ENCODE results near the gene RHCG.

RHCG gene

DNA sequence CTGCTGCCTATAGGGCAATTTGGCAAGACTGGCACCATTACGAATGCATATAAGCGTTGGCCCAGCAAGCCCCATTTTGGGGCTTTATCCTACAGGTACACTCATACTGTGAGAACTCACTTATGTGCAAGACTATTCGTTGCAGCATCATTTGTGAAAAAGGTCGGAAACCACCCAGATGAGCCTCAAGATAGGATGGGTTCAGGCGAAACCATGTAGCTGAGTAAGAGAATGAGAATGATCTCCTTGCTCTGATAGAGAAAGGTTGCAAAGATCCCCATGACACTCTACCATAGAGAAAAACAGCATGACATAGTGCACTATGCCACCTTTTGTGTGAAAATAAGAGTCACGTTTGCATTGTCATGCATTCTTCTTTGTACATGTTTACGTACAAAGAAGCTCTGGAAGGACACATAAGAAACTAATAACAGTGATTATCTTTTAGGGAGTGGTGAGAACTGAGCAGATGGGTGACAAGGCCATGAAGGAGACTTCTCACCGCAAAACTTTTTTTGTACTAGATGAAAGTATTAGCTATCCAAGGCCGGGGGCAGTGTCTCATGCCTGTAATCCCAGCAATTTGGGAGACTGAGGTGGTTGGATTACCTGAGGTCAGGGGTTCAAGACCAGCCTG is 50.0 kb downstream of the RHCG start:
- FAIRE-seq, result no peak
- DNase-seq (ENCODE audit: low spot score), result no peak

DNA sequence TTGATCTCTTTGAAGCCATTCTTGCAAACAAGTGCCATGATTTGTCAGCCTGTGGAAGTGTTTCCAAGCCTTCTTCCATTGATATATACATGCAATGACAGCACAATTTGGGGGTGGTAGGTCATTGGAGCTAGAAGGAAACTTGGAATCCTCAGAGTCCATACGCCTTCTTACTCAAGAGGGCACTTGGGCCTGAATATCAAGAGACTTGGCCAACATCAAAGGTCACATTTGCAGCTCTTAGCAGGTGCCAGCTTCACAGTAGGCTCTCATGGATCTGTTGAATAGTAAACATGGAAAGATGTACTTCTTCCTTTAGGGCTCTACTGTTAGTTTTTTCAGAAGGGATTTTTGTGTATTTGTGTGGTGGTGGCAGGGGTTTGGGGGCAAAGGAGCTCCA is 50.9 kb downstream of the RHCG start:
- DNase-seq (ENCODE audit: low spot score), result no peak
- FAIRE-seq, result no peak

DNA sequence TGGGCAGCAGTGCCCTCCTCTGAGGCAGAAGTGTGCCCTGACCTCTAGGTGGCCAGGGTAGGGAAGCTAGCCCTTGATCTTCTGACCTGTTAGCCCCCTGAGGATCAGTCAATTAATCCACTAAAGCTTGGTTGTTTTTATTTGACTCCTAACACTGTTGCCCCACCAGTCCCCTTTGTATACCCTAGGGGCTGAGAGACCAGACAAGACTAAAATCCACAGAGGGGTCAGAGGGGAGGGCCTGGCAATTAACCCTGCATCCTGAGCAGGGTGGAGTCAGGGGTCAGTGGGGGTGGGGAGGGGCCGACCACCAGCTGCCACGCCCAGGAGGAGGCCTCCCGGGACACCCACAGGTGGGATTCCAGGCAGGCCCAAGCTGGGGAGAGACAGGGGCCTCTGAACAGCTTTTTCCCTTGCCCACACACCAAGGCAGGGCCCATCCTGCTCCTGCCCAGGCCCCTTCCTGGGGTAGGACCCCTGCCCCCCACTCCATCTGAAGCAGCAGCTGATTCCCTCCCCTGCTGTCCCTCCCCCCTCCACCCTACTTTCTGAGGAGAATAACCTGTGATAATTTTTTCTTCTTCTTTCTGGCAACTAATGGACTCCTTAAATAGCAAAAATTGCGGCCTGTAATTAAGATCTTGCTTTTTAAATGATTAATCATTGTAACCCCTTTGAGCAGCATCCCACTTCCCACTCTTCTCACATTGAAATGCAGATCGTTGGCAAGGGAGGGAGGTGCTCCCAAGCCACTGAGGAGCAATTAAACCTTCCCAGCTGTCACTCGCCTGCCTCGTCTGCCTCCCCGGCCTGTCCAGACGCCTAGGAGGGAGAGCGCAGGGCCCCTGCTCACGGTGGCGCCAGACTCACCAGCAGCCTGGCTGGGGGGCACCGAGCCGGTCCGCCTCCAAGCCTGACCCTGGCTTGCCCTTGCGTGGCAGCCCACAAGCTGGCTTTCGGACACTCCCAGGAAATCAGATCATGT is 51.9 kb downstream of the RHCG start:
- FAIRE-seq (no peak), DNase-seq (ENCODE audit: low spot score) (no peak)

- DNase-seq (ENCODE audit: low spot score) (no peak), FAIRE-seq (no peak)
Measured at GRCh38 chr15:89443581-89443980, 52.8 kb downstream of the RHCG start.

GRCh38 chr15:89442671-89443307 is 53.6 kb downstream of the RHCG start:
- no peak for DNase-seq (ENCODE audit: low spot score)
- no peak for FAIRE-seq

- DNase-seq (ENCODE audit: low spot score), result no peak
- FAIRE-seq, result no peak
Measured at GRCh38 chr15:89442155-89442554, 54.2 kb downstream of the RHCG start.

- FAIRE-seq (no peak), DNase-seq (ENCODE audit: low spot score) (no peak)
Measured at GRCh38 chr15:89441295-89441812, 55.0 kb downstream of the RHCG start.

DNA sequence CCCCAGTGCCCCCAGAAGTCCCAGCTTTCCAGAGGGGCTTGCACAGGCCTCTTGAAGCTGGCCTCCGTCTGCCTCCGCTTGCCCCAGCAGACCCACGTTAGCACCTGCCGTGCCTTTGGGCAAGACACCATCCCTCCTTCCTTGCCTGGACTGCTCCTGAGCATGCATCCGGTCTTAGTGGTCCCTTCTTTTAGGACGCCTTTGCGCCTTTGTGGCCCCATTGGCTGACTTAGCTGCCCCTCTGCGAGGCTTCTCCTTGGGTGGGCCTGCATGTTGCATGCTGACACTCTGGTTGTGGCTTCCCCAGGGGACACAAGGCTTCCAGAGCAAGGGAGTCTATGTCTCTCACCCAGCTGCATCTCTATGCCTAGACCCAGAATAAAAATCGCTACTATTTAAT is 56.6 kb downstream of the RHCG start:
- FAIRE-seq (no peak), DNase-seq (ENCODE audit: low spot score) (no peak)

DNA sequence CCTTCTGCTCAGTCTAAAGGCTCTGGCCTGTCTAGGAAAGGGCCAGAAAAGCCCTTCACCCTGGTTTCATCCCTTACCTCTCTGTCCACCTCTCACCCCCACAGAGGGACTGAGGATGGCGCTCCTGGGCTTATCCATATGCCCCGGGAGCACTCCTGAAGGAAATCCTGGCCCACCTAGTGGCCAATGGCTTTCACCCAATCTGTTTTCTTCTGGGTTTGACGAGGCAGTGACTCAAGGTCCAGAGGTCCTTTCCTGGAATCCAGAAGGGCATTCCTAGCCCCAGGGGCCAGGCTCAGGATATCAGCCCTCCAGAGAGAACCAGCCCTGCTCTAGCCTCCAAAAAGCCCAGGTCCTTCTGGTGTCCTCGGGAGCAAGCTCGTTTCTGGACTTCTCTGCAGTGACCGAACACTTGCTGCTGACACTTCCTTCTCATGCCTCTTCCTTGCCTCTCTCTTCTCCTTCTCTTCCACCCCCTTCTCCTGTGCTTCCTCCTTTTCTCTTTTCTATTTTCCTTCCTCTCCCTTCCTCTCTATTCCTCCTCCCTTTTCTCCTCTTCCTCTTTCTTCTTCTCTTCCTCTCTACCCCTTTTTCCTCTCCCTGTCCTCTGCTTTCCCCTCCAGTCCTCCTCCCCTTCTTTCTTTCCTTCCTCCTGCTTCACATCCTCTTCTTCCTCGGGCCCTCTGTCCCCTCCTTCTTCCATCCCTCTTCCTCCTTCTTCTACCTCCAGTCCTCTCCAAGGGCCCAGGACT is 59.6 kb downstream of the RHCG start:
- no peak for DNase-seq (ENCODE audit: low spot score)
- FAIRE-seq, result no peak

DNA sequence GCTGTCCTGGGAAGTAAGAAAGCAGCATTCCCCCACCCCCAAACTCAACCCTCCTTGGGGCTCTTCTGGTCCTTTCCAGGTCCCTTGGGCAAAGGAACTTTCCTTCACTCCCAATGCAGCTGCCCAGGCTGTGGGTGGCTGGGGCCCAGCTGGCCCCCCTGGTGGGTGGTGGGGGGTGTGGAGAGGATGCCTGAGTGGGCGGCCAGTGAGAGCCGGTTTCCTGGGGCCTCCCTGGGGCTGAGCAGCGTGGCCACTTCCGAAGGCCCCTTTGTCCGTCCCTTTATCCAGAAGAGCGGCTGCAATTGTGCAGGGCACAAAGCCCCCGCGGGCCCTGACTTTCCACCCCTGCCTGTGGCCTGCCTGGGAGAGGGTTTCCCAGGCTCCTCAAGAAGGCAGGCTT is 61.0 kb downstream of the RHCG start:
- FAIRE-seq, result no peak
- DNase-seq (ENCODE audit: low spot score), result no peak

GRCh38 chr15:89433686-89434085 is 62.7 kb downstream of the RHCG start:
- DNase-seq (ENCODE audit: low spot score) (no peak), FAIRE-seq (no peak)

- peak; percentile 20 for DNase-seq (ENCODE audit: low spot score)
- FAIRE-seq, result no peak
Measured at GRCh38 chr15:89430530-89431341, 65.6 kb downstream of the RHCG start.

- FAIRE-seq, result no peak
- no peak for DNase-seq (ENCODE audit: low spot score)
Measured at GRCh38 chr15:89429986-89430385, 66.4 kb downstream of the RHCG start.

- peak; percentile 3 for DNase-seq (ENCODE audit: low spot score)
- no peak for FAIRE-seq
Measured at GRCh38 chr15:89429023-89429422, 67.4 kb downstream of the RHCG start.

- FAIRE-seq (no peak), DNase-seq (ENCODE audit: low spot score) (no peak)
Measured at GRCh38 chr15:89428246-89428645, 68.1 kb downstream of the RHCG start.

DNA sequence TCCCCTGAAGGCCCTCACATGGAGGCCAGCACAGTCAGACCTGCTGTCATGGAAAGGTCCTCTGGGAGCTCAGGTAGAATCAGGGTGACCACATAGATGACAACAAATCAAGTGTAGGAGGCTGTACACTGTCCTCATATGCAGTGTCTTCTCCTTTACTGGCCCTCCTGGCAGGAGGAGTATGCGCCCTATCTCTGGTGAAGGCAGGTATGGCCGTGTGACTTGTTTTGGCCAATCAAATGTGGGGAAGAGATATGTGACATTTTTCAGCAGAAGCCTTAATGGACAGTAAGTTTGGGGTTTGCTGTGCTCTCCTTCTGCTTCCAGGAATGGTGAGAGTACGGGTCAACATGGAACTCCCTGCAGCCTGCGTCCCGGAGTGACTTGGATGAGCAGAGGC is 69.9 kb downstream of the RHCG start:
- FAIRE-seq (no peak), DNase-seq (ENCODE audit: low spot score) (no peak)

DNA sequence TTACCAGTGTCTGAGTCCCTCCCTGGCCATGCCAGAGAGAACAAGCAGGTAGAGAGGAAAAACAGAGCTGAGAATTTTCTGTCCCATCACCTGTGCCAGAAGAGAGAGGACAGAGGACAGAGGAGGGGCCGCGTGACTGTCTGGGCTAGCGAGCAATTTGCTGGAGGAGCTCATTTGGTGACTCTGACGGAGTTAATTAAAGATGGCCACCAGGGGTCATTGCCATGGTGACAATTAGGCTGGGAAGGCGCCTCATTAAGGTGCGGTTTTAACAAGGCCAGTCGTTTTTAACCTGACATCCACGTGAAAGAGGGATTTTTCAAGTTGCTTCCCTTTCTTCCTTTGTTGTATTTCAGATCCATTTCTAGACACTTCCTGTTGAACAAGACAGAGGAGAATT is 72.4 kb downstream of the RHCG start:
- no peak for FAIRE-seq
- DNase-seq (ENCODE audit: low spot score), result no peak
